Stimulated activated CD8-positive, alpha-beta memory T cell treated with anti-CD3 and anti-CD28 coated beads, Interleukin-4, amount 100 ng/mL, for 1 hour (primary cell): ENCODE data around the gene LGR4.

Experiments
- DNase-seq, 2 donors: peaks; one replicate each; pipeline ENCODE4 v3.0.0-alpha.2; 2020; ENCODE audit warnings: low read depth in 2 of 2, low spot score in 1 of 2

The LGR4 gene

DNA sequence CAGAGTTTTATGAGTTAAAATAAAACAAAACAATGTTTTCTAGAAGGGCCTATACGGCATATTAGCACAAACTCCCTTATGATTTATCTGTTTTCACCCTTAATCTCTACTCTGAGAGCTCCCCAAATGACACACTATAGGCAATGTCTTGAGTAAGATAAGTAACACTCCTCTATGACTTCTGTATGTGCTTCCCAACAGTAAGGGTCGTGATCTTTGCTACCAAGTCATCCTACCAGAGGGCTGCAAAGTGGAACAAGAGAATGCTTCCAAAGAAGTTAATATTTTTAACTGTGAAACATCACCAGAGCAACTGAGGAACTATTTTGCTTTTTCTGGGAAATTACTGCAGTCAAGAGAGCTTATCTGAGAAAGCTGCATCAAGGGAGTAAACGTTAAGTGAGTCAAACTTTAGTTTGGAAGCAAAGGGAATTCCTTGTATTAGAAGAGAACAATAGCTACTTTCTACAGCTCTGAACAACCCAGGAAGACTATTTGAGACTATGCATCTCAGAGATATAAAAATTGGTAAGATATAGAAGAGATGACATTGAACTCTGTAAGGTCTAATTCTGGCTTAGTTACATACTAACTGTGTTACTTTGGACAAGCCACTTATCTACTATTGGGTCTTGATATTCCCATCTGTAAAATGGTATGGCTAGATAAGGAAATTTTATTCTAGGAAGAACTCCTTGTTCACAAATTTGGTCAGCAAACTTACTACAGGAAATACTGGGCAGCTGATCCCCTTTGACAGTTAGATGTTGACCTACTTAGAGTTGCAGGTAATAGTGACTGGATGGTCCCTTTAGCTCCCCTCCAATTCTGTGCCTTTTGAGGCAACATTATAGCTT, 65.9 kb downstream of the LGR4 start:
- DNase-seq, result no peak

- DNase-seq, result no peak
Measured at GRCh38 chr11:27405134-27405533, 67.5 kb downstream of the LGR4 start.

- no peak for DNase-seq
Measured at GRCh38 chr11:27404427-27404826, 68.2 kb downstream of the LGR4 start.

DNA sequence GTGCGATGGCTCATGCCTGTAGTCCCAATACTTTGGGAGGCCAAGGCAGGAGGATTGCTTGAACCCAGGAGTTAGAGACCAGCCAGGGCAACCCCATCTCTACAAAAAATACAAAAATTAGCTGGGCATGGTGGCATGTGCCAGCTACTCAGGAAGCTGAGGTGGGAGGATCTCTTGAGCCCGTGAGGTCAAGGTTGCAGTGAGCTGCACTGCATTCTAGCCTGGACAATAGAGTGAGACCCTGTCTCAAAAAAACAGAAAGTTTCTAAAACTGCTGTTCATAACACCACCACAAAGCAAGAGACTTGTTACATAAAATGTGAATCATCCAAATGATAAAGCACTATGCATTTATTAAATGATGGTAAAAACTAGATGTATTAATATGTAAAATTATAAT, 69.4 kb downstream of the LGR4 start:
- no peak for DNase-seq

DNA sequence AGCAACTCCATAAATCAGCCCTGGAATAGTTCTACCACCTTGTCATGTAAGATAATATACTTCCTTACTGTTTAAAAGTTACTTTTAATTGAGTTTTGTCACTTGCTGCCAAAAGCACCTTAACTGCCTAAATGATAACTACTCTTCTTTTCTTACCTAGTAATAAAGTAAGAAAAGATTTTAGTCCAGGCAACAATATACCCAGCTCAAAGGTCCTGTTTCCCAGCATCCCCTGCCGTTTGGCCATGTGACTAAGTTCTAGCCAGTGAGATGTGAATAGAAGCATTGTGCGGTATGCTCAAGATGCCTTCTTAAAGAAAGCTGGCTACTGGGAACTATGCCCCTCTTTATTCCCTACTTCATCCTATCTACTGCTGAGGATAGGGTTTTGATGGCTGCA, 70.1 kb downstream of the LGR4 start:
- DNase-seq, result no peak

GRCh38 chr11:27401833-27402316, 70.7 kb downstream of the LGR4 start:
- DNase-seq, result no peak

GRCh38 chr11:27401280-27401832, 71.2 kb downstream of the LGR4 start:
- DNase-seq, result no peak

DNA sequence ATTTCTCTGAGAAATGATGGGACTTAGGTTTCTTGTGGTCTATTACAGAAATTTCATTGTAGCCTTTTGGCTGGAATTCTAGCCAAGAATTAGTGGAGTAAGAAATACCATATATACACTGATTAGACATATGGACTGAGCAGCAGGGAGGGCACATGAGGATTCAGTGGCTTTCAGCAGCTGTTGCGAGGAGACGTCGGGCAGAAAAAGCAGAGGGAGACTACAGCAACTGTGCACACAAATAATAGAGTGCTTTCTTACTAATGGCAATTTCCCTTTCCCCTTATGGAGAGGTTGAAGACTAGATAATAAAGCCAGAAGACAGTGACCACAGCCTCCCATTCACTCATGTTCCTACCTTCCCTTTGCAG, 74.2 kb downstream of the LGR4 start:
- no peak for DNase-seq

DNA sequence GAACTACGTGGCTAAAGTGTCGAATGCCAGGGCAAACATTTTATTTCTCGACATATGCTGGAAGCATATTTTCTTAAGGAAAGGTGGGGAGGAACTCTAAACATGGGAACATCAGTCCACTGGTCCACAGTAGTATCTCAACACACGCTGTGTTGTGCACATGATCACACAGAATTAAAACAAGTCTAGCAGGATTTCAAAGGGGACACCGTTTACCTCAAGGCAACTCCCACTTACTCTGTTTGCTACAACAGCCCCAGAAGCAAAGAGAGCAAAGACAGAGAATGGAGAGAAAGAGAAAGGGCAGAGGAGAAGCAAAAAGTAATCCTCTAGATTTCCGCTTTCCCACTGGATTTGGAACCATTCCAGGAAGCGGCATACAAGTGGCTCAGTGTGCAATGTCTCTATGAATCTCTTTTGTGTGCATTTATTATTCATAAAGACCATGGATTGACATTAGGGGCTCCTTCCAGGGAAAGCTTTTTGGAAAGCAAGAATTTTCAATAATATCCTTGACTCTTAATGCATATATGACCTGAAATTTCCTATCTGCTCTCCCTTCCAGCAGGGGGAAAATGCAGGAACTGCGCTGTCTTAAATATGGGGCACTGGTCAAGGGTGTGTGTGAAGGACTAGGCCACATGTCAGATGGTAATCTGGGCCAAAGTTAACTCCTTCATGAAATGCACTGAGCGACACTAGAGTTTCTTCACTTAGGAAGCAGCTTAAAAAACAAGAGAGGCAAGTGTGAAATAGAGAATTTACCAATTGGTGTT, 74.8 kb downstream of the LGR4 start:
- no peak for DNase-seq

GRCh38 chr11:27396259-27396839, 76.2 kb downstream of the LGR4 start:
- DNase-seq, result no peak

GRCh38 chr11:27395556-27396258, 76.9 kb downstream of the LGR4 start:
- no peak for DNase-seq

DNA sequence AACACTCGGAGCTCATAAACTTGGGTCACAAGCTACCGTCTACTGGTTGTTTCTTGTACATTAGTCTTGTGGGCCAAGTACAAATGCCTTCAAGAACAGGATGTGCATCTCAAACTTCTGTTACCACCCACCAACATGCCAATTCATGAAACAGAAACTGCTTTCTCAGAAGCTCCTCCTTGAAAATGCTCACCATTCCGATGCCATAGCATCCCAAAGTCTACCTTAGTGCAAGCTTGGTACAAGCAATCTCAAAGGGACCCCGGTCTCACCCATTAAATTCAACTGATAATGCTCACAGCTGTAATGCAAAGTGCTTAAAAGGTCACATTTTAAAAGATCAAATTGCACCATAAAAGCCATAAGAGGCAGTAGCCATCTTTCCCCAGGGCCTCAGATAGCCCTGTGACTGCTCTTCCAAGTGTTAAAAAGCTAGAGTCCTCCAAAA, 77.8 kb downstream of the LGR4 start:
- no peak for DNase-seq

DNA sequence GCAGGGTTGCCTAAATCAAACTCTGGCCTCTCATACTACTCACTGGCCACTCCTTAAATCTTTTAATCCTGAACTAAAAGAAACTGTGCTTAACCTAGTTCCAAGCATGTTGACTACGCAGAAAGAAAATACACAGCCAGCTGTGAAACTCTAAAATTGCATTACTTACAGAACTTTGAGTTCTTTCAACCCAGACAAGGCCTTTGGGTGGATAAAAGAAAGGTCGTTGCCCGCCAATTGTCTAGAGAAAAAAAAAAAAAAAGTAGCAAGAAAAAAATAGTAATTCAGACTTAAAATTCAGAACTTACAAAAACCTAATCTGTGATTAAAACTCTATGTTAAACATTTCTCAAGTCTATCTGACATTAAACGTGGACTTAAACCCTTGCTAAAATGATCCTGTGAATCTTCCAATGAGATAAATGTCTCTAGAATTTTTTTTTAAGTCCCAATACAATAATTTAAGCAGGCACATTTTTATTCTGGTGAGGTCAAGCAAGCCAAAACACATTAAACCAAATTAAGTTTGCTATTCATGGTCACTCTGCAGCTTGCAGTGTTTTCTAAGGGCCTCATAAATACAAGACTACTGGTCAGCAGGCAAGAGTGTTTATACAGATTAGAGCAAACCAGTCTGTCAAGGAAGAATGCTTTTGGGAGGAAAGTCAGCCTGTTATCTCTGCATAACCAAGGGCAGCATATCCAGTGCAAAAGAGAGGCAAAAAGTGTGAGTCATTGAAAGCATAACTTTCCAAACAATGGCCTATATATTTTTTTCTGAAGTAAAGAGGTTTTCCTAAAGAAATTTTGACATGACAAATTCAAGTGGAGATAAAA, 80.1 kb downstream of the LGR4 start:
- DNase-seq, result no peak

GRCh38 chr11:27391331-27392015, 81.1 kb downstream of the LGR4 start:
- DNase-seq, result no peak

- no peak for DNase-seq
Measured at GRCh38 chr11:27390318-27391295, 82.0 kb downstream of the LGR4 start.

DNA sequence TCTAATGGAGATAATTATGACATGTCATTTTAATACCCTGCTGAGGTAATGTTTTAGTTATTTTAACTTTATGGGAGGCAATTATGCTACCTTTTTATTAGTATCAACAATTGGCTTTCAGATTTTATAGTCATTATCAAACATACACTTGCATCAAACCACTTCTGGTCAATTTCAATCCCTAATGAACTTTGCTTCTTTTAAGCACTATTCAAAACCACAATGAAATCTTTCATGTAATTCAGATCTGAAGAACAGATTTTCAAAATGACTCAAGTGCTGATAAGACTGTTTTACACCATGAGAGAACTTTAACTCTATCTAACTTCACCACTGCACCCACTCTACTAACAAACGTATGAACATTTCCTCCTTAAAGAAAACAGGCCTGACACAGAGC, 83.7 kb downstream of the LGR4 start:
- no peak for DNase-seq

DNA sequence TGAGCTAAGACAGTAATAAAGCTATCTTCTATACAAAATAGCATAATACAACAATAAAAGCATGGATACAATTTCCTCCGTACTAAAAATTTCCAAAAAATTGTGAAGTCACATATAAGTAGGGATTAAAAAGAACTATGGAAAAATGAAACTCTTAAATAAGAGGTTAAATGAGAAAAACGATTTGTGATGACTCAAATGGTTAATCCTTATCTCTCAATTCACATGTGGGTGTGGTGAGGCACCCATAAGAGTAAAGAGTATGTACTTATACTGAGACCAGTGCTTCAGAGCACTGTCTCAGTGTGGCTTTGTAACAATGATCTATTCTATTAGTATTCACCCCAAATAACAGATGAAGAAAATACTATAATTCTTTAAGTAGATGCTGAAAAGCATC, 84.6 kb downstream of the LGR4 start:
- DNase-seq, result no peak

GRCh38 chr11:27387362-27387761, 85.2 kb downstream of the LGR4 start:
- DNase-seq, result no peak
